Right atrium auricular region (tissue), 2 donors: ENCODE results near the gene ETV4. TPM values are rescaled to one million over a fixed set of nuclear protein-coding genes. Genes with fewer than 3 reads are reported as not detected.
A peak's percentile ranks its signal among the peaks of the same experiment; 100 is the strongest.
"Not testable (repeated sequence)": the region's sequence is repeated elsewhere in the genome, so short reads cannot be mapped to it uniquely, and the experiment has no call there.

Experiments used
- DNase-seq: peaks from one replicate; pipeline ENCODE4 v3.0.0-alpha.2; 2019; ENCODE audit warnings: low spot score
- H3K27ac ChIP-seq, 2 donors: fragments of 200-600 bp; sonication (generic); 1 replicate in 1 of 2; 2 replicates in 1 of 2; pipeline ENCODE4 v1.5.1; 2016 to 2019
- H3K27me3 ChIP-seq, 2 donors: fragments of 200-600 bp; sonication (generic); one replicate each; pipeline versions ENCODE4 v1.5.1 to v1.6.0; 2017 to 2019
- H3K36me3 ChIP-seq: fragments of 200-600 bp; sonication (generic); one replicate; pipeline ENCODE4 v1.5.1; 2016
- H3K4me1 ChIP-seq, 2 donors: fragments of 200-600 bp; sonication (generic); one replicate each; pipeline versions ENCODE4 v1.5.1 to v1.6.0; 2017 to 2019
- H3K4me3 ChIP-seq, 2 donors: fragments of 200-600 bp; sonication (generic); 1 replicate in 1 of 2; 2 replicates in 1 of 2; pipeline ENCODE4 v1.5.1; 2017 to 2019; ENCODE audit warnings: mild to moderate bottlenecking in 1 of 2, moderate library complexity in 1 of 2
- H3K9me3 ChIP-seq, 2 donors: fragments of 200-600 bp; sonication (generic); one replicate each; pipeline ENCODE4 v1.5.1; 2019
- CTCF ChIP-seq, 2 donors: fragments of 200-600 bp; sonication (generic); IDR thresholded peaks; one replicate each; pipeline ENCODE4 v1.5.1; 2019; ENCODE audit warnings: antibody characterized with exemption in 2 of 2
- total RNA-seq, 2 donors: library from RNA; depleted of rRNA; stranded (reverse); fragments of >200 nt; gene quantifications; one replicate each; pipeline ENCODE4 v1.1.0, GENCODE V29; 2016

ETV4 gene
- total RNA-seq, 2 donors from 2014 or later, result 3.1 to 5.0 TPM

DNA sequence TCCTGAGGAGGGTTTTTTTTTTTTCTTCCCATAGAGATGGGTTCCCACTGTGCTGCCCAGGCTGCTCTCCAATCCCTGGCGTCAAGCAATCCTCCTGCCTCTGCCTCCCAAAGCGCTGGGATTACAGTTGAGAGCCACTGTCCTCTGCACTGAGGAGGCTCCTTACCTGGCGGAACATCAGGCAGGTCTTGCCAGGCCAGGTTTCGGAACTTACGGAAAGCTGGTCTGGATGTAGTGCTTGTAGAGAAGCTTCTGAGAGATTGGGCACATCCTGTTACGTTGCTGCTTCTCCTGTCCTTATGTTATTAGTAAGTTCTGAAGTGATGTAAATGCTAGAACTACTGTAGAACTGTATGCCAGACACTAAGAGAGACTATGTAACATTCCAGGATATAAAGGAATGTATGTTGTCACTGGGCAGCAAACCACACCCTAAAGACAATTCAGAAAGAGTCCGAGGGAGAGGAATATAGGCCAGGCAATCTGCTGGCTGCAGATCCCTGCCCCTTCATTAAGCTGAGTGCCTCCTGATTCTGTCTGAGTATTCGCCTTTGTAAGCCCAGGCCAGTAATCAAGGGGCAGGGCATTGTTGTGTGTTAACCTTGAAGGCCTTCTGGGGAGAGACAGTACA lies 21.1 kb downstream of the ETV4 start:
- Histone ChIP-seq H3K36me3 (peaks cover 70% of the 10 kb centered on the region), H3K4me3 (no peak overlapping the region), H3K27ac (no peak overlapping the region), H3K27me3 (no peaks in the 10 kb centered on the region), H3K4me1 (peaks cover 0 to 32% of the 10 kb centered on the region in 2 donors), H3K9me3 (no peaks in the 10 kb centered on the region)
- TF ChIP-seq CTCF (IDR thresholded peaks at IDR 0.05), result no peak
- DNase-seq, result no peak

DNA sequence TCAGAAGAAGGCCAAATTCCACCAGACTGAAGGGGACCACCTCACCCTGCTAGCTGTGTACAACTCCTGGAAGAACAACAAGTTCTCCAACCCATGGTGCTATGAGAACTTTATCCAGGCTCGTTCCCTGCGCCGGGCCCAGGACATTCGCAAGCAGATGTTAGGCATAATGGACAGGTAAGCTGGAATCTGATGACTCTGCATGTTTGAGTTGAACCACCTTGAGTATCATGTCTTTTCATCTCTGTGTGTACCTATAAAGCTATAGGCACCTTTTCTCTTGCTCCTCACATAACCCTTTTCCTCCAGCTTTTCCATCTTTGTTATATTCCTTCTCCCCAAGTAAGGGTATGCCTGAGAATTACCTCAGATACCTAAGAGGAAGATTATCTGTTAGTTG lies 24.8 kb downstream of the ETV4 start:
- TF ChIP-seq CTCF (IDR thresholded peaks at IDR 0.05), result no peak
- Histone ChIP-seq H3K27ac (no peak overlapping the region), H3K27me3 (no peaks in the 10 kb centered on the region), H3K4me3 (no peak overlapping the region), H3K4me1 (peaks cover 0 to 23% of the 10 kb centered on the region in 2 donors), H3K9me3 (no peaks in the 10 kb centered on the region), H3K36me3 (peaks cover 92% of the 10 kb centered on the region)
- DNase-seq, result no peak

- peaks cover 68% of the 10 kb centered on the region for H3K36me3 ChIP-seq
- H3K4me1 ChIP-seq, result peaks cover 0 to 19% of the 10 kb centered on the region in 2 donors
- no peak for TF ChIP-seq CTCF (IDR thresholded peaks at IDR 0.05)
- no peak overlapping the region for H3K4me3 ChIP-seq
- DNase-seq, result no peak
- no peaks in the 10 kb centered on the region for H3K27me3 ChIP-seq
- H3K27ac ChIP-seq, result peak overlapping the region; percentile 14 to 55
- H3K9me3 ChIP-seq, result no peaks in the 10 kb centered on the region
These were observed 28.3 kb downstream of the ETV4 start for GRCh38 chr17:43517615-43518386.

- Histone ChIP-seq H3K4me1 (peaks cover 0 to 19% of the 10 kb centered on the region in 2 donors), H3K27me3 (no peaks in the 10 kb centered on the region), H3K27ac (peak overlapping the region; percentile 14 to 55), H3K9me3 (no peaks in the 10 kb centered on the region), H3K4me3 (no peak overlapping the region), H3K36me3 (peaks cover 62% of the 10 kb centered on the region)
- TF ChIP-seq CTCF (IDR thresholded peaks at IDR 0.05), result no peak
- DNase-seq, result no peak
These were observed 29.0 kb downstream of the ETV4 start for GRCh38 chr17:43517161-43517560.

- TF ChIP-seq CTCF (IDR thresholded peaks at IDR 0.05), result no peak
- no peak for DNase-seq
- H3K4me3 ChIP-seq, result no peak overlapping the region
- peaks cover 0 to 19% of the 10 kb centered on the region in 2 donors for H3K4me1 ChIP-seq
- no peaks in the 10 kb centered on the region for H3K27me3 ChIP-seq
- peak overlapping the region; percentile 31 to 74 for H3K27ac ChIP-seq
- no peaks in the 10 kb centered on the region for H3K9me3 ChIP-seq
- peaks cover 56% of the 10 kb centered on the region for H3K36me3 ChIP-seq
These were observed 30.5 kb downstream of the ETV4 start for GRCh38 chr17:43515656-43516055.

DNA sequence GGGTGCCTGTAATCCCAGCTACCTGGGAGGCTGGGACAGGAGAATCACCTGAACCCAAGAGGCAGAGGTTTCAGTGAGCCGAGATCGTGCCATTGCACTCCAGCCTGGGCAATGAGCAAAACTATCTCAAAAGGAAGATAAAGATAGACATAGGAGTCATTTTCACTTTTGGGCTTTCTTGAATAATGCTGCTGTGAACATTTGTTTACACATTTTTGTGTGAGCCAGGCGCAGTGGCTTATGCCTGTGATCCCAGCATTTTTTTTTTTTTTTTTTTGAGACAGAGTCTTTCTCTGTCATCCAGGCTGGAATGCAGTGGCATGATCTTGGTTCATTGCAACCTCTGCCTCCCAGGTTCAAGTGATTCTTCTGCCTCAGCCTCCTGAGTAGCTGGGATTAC lies 34.9 kb downstream of the ETV4 start:
- peaks cover 65% of the 10 kb centered on the region for H3K36me3 ChIP-seq

GRCh38 chr17:43509440-43509839 lies 36.7 kb downstream of the ETV4 start:
- not testable (repeated sequence) for H3K27ac ChIP-seq, H3K4me1 ChIP-seq, H3K9me3 ChIP-seq, H3K4me3 ChIP-seq, DNase-seq, H3K27me3 ChIP-seq
- H3K36me3 ChIP-seq, result peaks cover 82% of the 10 kb centered on the region

More for the DNA sequence above, 34.9 kb downstream of the ETV4 start:
- not testable (repeated sequence) for H3K9me3 ChIP-seq, H3K4me3 ChIP-seq, H3K27ac ChIP-seq, H3K27me3 ChIP-seq, H3K4me1 ChIP-seq
- DNase-seq, result peak; percentile 5
